ENCODE measurements around the gene RPS14. TPM values are rescaled to one million over a fixed set of nuclear protein-coding genes. Genes with fewer than 3 reads are reported as not detected.

The RPS14 gene
- total RNA-seq, 2 donors from 2014 or later: 1,311 to 1,492 TPM

- Histone ChIP-seq H3K27ac (no peak overlapping the region), H3K36me3 (peaks cover 49% of the 10 kb centered on the region), H3K4me1 (ENCODE audit: control insufficient read depth in 1 of 2, low read depth in 2 of 2) (no peaks in the 10 kb centered on the region), H3K9me3 (no peaks in the 10 kb centered on the region), H3K4me3 (no peak overlapping the region), H3K27me3 (replicated peaks; ENCODE audit: insufficient read depth) (no peaks in the 10 kb centered on the region)
- DNase-seq (ENCODE audit: low spot score) (no peak), ATAC-seq (ENCODE audit: insufficient number of reproducible peaks, low FRiP score, low read depth) (no peak)
- TF ChIP-seq CTCF (IDR thresholded peaks at IDR 0.05): peak; percentile 14
Measured at GRCh38 chr5:150398722-150399523, 50.6 kb downstream of the RPS14 start.

GRCh38 chr5:150397782-150398721 is 51.5 kb downstream of the RPS14 start:
- no peak for ATAC-seq (ENCODE audit: insufficient number of reproducible peaks, low FRiP score, low read depth)
- no peaks in the 10 kb centered on the region for H3K4me1 ChIP-seq (ENCODE audit: control insufficient read depth in 1 of 2, low read depth in 2 of 2)
- no peak for DNase-seq (ENCODE audit: low spot score)
- H3K36me3 ChIP-seq: peaks cover 52% of the 10 kb centered on the region
- TF ChIP-seq CTCF (IDR thresholded peaks at IDR 0.05): no peak
- H3K4me3 ChIP-seq: no peak overlapping the region
- H3K27me3 ChIP-seq (replicated peaks; ENCODE audit: insufficient read depth): no peaks in the 10 kb centered on the region
- no peak overlapping the region for H3K27ac ChIP-seq
- no peaks in the 10 kb centered on the region for H3K9me3 ChIP-seq

- no peaks in the 10 kb centered on the region for H3K27me3 ChIP-seq (replicated peaks; ENCODE audit: insufficient read depth)
- no peaks in the 10 kb centered on the region for H3K4me1 ChIP-seq (ENCODE audit: control insufficient read depth in 1 of 2, low read depth in 2 of 2)
- DNase-seq (ENCODE audit: low spot score) (no peak), ATAC-seq (ENCODE audit: insufficient number of reproducible peaks, low FRiP score, low read depth) (no peak)
- H3K36me3 ChIP-seq: peaks cover 56% of the 10 kb centered on the region
- no peak for TF ChIP-seq CTCF (IDR thresholded peaks at IDR 0.05)
- no peak overlapping the region for H3K4me3 ChIP-seq
- H3K9me3 ChIP-seq: no peaks in the 10 kb centered on the region
- H3K27ac ChIP-seq: no peak overlapping the region
Measured at GRCh38 chr5:150397146-150397781, 52.3 kb downstream of the RPS14 start.

- H3K9me3 ChIP-seq: no peaks in the 10 kb centered on the region
- no peaks in the 10 kb centered on the region for H3K27me3 ChIP-seq (replicated peaks; ENCODE audit: insufficient read depth)
- ATAC-seq (ENCODE audit: insufficient number of reproducible peaks, low FRiP score, low read depth): no peak
- no peak overlapping the region for H3K4me3 ChIP-seq
- no peaks in the 10 kb centered on the region for H3K4me1 ChIP-seq (ENCODE audit: control insufficient read depth in 1 of 2, low read depth in 2 of 2)
- no peak overlapping the region for H3K27ac ChIP-seq
- no peak for DNase-seq (ENCODE audit: low spot score)
- TF ChIP-seq CTCF (IDR thresholded peaks at IDR 0.05): no peak
- H3K36me3 ChIP-seq: peaks cover 65% of the 10 kb centered on the region
Measured at GRCh38 chr5:150396267-150396666, 53.3 kb downstream of the RPS14 start.

- no peak for TF ChIP-seq CTCF (IDR thresholded peaks at IDR 0.05)
- no peaks in the 10 kb centered on the region for H3K27me3 ChIP-seq (replicated peaks; ENCODE audit: insufficient read depth)
- no peak for DNase-seq (ENCODE audit: low spot score)
- no peak overlapping the region for H3K4me3 ChIP-seq
- H3K9me3 ChIP-seq: no peaks in the 10 kb centered on the region
- H3K4me1 ChIP-seq (ENCODE audit: control insufficient read depth in 1 of 2, low read depth in 2 of 2): no peaks in the 10 kb centered on the region
- no peak overlapping the region for H3K27ac ChIP-seq
- no peak for ATAC-seq (ENCODE audit: insufficient number of reproducible peaks, low FRiP score, low read depth)
- peaks cover 70% of the 10 kb centered on the region for H3K36me3 ChIP-seq
Measured at GRCh38 chr5:150395688-150395975, 53.9 kb downstream of the RPS14 start.

Measured in thoracic aorta (tissue), 2 donors.